IPS-18c (cell line): ENCODE results near the gene VWA3A.
A peak's percentile ranks its signal among the peaks of the same experiment; 100 is the strongest.

Experiments used
- H3K4me3 ChIP-seq: 2 replicates; pipeline ENCODE4 v1.7.0; 2013; ENCODE audit warnings: low read depth, mild to moderate bottlenecking, low read length, moderate library complexity; ENCODE audit not compliant: insufficient read depth
- H3K9me3 ChIP-seq: one replicate; pipeline ENCODE4 v1.6.1; 2013; ENCODE audit warnings: mild to moderate bottlenecking, low read length, moderate library complexity; ENCODE audit not compliant: control insufficient read depth, insufficient read depth

Gene VWA3A

DNA sequence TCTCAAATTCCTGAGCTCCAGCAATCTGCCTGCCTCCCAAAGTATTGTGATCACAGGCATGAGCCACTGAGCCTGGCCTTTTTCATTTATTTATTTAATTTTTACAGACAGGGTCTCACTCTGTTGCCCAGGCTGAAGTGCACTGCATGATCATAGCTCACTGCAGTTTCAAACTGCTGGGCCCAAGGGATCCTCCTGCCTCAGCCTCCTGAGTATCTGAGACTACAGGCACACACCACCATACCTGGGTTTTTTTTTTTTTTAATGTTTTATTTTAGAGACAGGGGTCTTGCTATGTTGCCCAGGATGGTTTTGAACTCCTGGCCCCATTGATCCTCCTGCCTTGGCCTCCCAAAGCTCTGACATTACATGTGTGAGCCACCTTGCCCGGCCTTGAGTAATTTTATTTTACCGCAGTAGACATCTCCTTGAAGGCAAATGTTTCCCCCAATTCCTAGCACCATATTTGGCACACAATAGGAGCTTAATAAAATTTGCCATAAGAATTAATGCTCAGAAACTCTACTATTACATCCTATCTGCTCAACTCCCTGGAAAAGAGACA is 111.8 kb downstream of the VWA3A start:
- H3K4me3 ChIP-seq: no peak overlapping the region
- no peaks in the 10 kb centered on the region for H3K9me3 ChIP-seq

DNA sequence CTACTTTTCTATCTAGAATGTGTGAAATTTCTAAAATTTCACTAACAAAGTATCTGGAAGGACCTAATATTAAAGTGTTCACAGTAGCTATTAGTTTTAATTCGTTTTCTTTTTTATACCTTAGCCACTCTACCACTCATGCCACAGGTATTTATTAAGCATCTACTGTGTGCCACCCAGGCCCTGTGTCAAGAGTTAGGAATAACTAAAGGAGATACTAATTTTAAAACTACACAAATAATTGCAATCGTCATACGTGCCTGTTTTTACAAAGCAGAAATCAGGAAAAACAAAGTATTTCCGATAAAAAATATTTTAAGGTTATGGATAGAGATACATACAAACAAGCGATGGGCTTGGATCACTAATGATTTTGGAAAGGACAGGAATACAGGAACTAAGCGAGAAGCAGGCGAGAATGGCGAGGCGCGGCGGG is 113.3 kb downstream of the VWA3A start:
- Histone ChIP-seq H3K4me3 (peak overlapping the region; percentile 96), H3K9me3 (no peaks in the 10 kb centered on the region)

DNA sequence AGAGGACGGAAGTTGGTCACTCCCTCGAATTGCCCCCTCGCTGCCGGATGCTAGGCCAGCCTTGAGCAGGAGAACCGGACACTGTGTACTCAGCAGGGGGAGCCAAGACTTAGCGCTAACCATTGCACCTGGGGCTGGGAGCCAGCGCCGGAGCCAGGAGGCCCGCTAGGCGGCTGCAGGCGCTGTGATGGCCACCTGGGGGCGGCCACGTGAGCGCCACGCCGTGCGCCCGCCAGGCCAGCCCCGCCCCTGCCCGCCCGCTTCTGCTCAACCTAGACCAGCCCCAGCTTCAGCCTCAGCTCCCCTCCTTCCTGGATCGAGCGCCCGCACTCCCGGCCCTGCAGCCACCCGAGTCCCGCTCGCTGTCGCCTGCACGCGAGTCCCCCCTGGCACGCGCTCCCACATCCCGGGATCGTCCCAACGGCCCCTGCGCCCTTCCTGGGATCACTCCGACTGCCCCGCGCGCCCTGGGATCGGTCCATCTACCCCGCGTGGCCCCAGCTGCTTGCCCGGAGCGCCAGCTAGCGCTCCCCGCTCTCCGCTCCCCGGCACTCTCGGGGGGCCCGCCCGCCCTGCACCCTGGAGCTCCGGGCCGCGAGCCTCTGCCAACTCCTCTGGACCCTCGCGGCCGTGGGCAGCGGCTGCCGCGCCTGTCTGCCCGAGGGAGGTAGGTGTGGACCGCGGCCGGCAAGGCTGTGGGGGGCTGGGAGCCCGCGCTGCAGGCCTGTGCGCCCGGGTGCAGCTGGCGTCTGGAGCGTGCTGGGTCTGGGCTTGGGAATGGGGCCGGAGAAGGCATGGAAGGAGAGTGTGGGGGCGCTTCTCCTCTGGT is 113.9 kb downstream of the VWA3A start, which contains the start of gene EEF2K:
TSS of gene EEF2K (plus strand) at position 266 of the 829 bp plus-strand sequence. CDS start 19,452 bp downstream, outside the sequence.
- H3K4me3 ChIP-seq: peak within 1 kb of the TSS; percentile 96
- H3K9me3 ChIP-seq: no peaks in the 10 kb centered on the region
